ENCODE data around the gene PCED1A.
"Not testable (repeated sequence)": the region's sequence is repeated elsewhere in the genome, so short reads cannot be mapped to it uniquely, and the experiment has no call there.

The PCED1A gene

DNA sequence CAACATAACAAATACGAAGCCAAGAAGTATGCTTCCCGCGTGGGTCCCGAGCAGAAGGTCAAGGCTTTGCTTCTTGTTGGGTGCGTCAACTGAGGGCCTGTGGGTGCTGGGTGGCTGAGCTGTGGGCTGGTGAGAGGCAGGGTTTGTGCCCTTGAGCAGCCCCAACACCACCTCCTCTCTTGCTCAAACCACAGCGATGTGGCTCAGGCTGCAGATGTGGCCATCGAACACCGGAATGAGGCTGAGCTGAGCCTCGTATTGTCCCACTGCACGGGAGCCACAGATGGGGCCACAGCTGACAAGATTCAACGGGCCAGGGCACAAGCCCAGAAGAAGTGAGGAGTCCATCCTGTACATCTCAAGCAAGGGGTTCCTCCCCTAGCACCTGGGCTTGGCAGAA is 25.8 kb upstream of the PCED1A start:
- no peak for DNase-seq (ENCODE audit: low spot score)

DNA sequence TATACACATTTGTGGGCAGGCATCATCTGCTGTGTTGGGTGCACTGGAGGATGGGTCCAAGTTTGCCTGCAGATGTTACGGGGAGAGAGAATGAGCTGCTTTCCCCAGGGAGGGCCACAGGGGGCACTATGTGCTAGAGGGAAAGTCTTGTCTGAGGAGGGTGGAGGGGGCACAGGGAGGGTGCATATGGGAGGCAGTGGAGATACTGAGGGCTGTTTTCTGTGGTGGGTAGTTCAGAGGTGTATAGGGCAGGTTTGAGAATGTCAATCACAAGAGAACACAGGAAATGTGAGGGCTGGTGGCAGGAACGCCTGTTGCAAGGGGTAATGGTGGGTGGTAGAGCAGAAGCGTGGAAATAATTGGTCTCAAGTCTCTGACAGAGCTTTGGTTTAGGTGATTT is 25.2 kb upstream of the PCED1A start:
- peak; percentile 30 for DNase-seq (ENCODE audit: low spot score)

DNA sequence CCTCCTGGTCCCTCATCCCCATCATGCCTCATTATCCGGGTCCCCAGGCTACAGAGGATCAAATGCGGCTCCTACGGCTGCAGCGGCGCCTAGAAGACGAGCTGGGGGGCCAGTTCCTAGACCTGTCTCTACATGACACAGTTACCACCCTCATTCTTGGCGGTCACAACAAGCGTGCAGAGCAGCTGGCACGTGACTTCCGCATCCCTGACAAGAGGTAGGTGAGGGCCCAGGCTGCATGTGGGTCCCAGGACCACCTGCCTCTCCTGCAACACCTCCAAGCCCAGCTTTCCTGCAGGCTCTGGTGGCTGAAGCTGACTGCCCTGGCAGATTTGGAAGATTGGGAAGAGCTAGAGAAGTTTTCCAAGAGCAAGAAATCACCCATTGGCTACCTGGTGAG is 24.6 kb upstream of the PCED1A start:
- DNase-seq (ENCODE audit: low spot score) = no peak

DNA sequence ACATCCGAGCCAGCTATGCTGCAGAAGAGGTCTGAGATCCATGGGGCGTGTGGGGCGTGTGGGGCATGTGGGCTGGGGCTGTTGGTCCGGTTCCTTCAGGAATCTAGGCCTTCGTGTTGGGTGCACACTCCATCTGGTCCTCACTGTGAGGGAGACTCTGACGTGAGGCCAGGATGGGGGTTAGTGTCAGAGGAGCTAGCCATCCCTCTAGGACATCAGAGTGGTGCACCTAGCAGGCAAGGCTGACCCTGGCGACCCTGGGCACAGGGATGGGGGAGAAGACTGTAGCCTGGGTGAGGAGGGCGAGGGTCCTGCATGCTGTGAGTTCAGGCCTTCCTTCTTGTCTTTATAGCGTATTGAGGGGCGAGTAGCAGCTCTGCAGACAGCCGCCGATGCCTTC is 24.2 kb upstream of the PCED1A start:
- DNase-seq (ENCODE audit: low spot score) = no peak

DNA sequence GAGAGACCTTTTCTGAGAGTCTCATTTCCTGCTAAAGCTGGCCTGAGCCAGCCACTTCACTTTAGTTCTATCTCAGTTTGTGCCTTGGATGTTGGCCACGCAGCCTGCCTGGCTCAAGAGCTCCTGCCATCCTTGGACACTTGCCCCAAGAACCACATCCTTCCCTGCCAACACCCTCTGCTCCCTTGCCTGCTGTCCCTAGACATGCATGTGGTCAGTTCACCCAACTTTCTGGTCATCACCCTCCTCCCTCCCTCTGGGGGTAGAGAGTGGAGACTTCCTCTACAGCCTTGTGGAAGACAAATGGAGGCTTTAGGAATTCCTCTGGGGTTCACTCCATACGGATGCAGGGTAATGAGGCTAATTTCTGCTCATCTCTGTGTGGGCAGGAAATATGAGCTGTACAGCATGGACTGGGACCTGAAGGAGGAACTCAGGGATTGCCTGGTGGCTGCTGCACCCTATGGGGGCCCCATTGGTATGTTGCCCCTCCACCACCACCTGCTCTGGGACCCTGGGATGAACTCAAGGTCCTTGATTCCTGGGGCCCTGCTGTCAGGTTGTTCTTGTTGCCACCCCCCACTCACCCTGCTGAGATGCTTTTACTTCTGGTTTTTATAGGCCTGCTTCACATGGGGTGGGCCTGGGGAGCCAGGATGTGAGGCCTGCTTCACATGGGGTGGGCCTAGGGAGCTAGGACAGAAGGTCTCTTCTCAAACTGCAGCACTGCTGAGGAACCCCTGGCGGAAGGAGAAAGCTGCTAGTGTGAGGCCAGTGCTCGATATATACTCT is 19.1 kb upstream of the PCED1A start:
- no peak for DNase-seq (ENCODE audit: low spot score)

DNA sequence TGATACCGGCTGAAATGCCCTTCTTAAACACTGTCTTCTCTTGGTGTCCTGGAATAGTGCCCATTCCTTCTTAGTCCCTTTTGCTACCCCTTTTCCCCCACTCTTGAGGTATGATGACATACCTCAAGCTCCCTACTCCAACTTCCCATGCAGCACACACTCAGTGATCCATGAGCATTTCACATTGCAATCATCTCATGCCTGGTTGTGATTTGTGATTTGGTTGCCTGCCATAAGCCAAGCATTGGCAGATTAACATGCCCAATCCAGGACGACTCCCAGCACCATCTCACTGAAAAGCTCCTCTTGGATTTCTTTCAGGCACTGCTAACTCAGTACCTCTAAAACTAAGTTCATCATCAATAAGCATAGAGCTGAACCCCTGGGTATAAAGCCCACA is 18.1 kb upstream of the PCED1A start:
- no peak for DNase-seq (ENCODE audit: low spot score)

DNA sequence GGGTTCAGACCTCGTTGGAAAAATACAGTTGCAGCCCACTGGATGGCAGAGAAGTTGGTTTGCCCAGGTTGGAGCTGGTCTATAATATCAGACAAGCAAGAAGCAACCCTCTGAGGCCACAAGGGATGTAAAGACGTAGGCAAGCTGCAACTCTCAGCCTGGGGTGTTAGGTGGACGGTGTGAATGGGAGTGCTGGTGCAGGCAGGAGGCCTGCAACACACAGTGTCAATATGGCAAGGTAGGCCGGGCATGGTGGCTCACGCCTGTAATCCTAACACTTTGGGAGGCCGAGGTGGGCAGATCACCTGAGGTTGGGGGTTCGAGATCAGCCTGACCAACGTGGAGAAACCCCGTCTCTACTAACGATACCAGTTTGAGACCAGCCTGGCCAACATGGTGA is 10.6 kb upstream of the PCED1A start:
- DNase-seq (ENCODE audit: low spot score) = no peak

DNA sequence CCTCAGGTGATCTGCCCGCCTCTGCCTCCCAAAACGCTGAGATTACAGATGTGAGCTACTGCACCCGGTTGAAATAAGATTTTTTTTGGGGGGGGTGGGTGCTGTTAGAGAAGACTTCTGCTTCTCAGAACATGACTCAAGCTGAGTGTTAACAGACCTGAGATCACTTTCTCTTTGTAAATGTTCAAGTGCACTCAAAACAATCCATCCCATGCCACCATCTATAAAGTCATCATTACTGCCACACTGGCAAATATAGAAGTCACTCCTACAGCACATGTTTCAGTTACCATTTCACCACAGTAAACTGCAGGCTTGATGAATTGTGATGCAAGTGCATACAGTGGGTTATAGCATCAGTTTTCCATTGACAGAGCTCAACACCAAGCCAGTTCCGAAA is 9.1 kb upstream of the PCED1A start:
- DNase-seq (ENCODE audit: low spot score) = no peak

DNA sequence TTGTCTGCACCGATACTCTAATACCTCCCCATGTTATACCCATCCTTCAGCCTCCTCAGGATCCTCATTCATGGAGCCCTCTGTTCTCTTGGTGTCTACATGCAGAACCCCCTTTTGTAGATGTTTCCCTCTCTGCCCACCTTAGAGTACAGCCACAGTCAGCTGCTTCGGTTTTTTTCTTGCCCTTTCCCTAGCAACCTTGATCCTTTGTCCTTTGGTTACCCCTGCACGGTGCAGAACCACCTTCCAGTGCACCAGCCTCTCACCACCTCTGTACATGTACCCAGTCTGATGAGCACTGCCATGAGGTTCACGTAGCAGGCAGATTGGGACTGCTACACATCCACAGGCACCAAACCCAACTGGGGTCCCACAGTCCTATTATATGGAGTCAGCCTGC is 7.3 kb upstream of the PCED1A start:
- DNase-seq (ENCODE audit: low spot score) = no peak

DNA sequence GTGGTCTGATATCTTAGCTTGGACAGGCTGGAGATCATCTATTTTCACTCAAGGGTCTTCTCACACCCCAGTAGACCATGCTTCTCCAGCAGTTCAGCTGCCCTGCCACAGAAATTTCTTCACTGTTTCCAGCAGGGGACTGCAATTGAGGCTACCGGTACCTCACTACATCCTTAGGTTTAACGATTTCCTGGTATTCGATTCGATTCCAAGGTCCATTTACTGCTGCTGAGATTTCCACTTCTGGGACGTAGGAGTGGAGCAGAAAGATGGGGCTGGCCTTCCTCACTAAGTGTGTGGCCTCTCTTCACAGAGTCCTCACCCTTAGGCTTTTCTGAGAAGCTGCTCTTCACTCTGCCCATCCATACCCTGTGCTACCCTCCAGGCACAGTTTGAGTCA is 6.2 kb upstream of the PCED1A start:
- no peak for DNase-seq (ENCODE audit: low spot score)

DNA sequence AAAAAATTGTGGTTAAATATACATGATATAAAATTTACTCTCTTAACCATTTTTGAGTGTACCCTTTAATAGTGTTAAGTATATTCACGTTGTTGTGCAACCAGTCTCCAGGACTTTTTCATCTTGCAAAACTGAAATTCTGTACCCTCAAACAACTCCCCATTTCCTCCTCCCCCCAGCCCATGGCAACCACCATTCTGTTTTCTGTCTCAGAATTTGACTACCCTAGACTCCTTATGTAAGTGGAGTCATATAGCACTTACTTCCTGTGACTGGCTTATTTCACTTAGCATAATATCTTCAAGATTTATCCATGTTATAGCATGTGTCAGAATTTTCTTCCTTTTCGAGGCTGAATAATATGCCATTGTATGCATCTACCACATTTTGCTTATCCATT is 5.2 kb upstream of the PCED1A start:
- no peak for DNase-seq (ENCODE audit: low spot score)

DNA sequence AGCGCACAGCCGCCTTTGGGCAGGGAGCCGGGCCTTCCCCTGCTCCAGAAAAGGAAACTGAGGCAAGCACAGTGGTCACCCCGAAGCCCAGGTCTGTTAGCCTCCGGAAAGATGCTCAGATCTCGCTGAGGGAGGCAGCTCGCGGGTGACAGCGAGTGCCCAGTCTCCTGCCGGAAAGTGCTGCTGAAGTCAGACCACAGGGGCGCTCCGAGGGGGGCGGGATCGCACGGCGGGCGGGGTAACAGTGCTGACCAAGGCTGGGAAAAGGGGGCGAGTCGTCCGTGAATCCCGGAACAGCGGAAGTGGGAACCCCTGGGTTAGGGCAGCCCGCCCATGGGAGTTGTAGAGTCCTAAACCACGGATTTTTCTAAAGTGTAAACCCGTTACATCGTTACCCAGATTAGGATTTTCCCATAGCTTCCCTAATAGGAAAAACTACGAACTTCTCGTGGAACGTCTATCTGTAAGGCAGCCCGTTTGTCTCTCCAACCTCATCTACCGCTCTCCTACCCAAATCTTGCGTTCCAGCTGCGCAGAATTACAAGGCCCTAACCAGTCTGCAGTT is 594 bp upstream of the PCED1A start:
- peak; percentile 24 for DNase-seq (ENCODE audit: low spot score)

DNA sequence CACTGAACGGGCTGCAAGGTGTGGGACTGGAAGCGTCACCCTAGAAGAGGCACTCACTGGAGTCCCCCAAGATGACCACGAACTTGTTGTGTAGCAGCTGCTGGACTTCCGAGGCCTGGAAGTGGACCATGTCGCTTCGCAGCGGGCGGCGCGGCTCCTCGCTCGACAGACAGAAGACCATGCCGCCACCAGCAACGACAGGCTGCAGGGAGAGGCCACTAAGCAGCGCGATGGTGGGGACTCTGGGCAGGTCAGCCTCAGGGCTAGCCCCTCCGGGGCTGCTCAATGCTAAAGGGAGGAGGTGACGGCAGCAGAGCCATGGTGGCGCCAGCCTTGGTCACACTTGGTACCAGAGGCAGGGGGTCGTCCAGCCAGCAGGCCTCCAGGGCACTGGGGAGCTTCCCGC is 720 bp downstream of the PCED1A start:
- no peak for DNase-seq (ENCODE audit: low spot score)

DNA sequence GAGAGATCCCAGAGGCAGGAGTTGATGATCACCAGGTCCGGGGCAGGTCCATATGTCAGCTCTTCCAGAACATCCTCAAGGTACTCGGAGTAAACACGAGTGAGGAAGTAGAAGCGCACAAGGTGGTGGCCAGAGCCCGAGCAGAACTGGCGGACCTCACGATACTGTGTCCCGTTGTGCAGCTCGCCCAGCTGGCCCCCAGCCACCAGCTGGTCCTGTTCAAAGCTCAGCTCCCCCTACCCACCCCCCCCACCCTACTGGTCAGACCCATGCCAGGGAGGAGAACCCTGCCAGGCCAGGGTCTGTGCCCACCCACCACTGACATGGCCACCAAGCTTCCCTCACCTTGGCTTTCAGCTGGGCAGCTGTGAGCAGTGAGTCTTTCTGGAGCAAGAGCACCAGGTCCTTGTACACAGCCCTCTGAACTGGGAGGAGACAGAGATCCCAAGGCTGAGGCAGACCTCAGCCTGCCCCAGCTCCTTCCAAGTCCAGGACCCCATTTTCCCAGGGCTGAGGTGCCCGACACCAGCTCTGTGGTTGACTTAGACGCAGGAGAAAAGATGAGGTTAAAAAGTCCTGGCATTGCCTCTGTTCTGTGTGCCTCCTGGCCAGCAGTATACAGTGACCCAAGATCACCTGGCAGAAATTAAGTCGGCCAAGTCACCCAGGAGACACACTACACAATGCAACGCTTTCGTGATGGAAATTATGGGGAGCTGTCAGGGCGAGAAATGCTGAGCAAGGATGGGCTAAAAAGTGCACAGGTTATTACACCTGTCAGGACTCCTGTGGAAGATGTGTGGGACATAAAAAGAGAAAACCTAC is 1.4 kb downstream of the PCED1A start:
- DNase-seq (ENCODE audit: low spot score) = no peak

DNA sequence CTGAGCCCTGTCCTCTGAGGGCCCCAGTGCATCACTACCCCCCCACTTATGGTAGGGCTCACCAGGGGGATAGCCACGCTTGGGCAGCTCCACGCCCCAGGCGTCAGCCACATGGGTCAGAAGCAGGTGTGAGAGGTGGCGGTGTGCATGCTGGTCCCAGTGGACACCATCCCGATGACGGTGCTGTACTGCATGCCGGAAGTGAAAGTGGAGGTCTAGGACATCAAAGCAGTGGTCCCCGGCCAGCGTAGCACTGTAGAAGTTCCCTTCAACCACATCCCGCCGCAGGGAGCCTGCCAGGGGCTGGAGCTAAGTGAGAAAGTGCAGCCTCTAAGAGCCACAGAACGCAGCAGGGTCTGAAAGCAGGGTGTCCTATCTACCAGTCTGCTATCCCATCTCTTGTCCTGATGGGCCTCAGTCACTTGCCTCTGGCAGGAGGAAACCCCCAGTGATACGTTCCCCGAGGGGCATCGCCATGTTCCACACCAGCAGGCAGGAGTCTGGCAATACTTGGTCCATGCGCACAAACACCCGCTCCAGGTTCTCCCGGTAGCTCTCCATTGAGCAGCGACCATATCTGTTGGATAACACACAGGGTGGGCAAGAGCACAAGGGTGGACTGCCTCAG is 2.2 kb downstream of the PCED1A start:
- DNase-seq (ENCODE audit: low spot score) = no peak

DNA sequence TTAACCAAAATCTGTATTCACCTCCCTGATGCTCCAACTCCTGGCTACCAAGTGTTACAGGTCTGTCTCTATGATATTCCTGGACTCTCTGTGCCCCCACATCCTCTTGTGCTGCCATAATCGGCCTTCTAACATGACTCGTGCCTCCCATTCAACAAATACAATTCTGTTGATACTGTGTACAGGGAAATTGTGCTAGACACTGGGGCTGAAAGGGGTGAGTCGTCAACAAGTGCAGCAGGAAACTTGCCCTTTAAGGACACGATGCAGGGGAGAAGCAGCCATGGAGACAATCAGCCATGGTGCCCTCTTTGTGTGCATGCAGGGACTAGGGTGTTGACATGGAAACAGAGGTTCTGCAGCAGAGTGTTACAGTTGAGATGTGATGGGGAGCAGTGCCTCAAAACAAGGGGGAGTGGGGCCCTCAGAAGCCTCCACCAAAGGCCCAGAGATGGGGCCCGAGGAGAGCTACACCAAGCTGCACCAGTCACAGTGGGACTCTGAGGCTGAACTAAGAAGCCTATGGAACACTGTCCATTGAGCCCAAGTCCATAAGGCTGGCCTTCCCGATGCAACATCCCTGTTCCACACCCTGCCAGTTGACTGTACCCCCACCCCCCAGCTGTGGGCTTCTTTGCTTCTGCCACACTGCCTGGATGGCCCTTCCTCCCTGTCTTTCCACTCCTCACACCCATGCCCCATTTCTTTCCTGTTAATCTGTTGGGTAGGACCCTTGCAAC is 3.1 kb downstream of the PCED1A start:
- DNase-seq (ENCODE audit: low spot score) = no peak

DNA sequence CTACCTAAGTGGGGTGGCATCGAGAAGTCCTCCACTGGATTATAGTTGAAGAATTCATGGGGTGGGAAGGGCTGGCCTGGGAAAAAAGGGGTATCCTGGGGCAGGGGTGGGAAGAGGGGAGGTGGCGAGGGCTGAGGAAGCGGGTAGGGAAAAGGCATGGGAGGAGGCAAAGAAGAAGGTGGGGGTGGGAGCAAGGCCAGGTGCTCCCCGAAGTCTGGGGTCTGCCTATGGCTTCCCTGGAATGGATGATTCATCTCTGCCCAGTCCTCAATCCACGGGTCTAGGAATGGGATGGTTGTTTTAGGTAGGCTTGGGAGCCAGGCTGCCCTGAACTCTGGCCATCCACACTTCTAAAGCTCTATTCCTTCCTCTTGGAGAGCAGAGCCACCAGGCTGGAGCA is 4.4 kb downstream of the PCED1A start:
- DNase-seq (ENCODE audit: low spot score) = no peak

DNA sequence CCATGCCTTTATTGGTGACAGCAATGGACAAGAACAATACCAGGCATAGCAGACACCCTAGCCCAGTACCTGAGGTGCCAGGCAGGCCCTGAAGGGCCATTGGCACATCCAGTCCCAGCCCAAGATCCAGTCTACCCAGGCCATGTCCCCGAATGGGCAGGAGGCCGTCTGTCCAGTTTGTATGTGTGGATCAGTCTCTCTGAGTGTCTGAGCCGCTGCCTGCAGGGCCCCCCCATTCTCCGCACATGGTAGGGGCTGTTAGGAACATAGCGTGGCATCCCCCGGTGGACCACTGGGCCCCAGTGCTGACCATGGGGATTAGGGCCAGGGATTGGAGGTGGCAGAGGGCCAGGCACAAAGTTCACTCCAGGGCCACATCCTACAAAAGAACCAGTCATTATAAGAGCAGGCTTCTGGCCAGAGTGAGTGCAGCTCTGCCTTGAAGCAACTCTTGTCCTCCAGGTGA is 5.1 kb downstream of the PCED1A start:
- DNase-seq (ENCODE audit: low spot score) = no peak

DNA sequence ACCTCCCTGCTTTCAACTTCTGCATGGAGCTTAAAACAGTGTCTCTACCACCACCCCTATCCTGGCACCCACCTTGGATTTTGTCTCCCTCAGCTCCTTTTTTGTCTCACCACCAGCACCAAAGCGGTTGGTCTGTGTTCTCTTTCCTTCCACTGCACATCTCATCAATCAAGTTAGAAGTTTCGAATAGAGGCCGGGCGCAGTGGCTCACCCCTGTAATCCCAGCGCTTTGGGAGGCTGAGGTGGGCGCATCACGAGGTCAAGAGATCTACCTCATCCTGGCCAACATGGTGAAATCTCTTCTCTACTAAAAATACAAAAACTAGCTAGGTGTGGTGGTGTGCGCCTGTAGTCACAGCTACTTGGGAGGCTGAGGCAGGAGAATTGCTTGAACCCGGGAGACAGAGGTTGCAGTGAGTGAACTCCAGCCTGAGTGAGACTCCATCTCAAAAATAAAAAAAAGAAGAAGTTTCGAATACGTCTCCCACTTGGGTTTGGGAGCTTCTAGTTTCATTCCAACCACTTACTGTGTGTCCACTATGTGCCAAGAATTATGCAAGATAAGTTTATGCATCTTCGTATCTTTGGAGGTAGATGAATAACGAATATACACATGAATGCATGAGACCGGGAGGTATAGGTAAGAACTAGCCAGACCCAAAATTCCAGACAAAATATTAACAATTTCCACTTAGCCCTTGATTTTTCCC is 5.9 kb downstream of the PCED1A start:
- no peak for DNase-seq (ENCODE audit: low spot score)

DNA sequence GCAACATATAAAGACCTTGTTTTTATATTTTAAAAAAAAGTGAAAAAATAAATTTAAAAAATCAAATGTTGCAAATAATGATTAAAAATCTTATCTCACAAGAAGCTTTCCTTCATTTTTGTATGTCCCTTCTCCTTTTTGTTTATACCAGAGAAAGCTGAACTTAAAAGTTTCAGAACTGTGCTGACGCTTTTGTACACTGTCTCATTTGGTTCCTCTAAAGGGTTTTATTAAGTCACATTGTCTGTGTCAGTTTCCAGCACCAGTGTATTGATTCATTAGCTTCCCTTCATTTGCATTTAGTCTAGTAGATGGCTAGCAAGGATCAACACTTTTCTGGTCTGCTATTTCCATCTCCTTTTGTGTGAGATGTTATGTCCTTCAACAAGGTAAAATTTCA is 6.7 kb downstream of the PCED1A start:
- no peak for DNase-seq (ENCODE audit: low spot score)

DNA sequence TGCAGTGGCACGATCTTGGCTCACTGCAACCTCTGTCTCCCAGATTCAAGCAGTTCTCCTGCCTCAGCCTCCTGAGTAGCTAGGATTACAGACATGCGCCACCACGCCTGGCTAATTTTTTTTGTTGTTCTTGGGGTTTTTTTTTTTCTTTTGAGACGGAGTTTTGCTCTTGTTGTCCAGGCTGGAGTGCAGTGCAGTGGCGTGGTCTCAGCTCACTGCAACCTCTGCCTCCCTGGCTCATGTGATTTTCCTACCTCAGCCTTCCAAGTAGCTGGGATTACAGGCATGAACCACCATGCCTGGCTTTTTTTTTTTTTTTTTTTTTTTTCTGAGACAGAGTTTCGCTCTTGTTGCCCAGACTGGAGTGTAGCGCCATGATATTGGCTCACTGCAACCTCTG is 9.2 kb downstream of the PCED1A start:
- not testable (repeated sequence) for DNase-seq (ENCODE audit: low spot score)
